ENCODE results near the gene INTS2.

INTS2 gene

DNA sequence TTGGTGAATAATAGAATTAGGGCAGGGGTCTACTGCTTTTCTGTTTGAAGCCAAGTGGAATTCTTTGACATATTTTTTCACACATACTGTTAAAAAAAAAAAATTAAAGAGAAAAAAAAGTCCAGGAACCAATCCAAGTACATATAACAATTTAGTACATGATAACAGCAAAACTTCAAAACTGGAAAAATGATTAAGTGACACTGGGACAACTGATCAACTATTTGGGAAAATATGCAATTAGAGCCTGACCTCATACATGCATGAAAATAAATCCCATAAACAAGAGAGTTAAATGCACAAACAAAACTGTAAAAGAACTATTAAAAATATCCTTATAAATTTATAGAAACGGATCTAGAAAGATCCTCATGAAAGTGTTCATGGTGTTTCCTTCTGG lies 92.2 kb downstream of the INTS2 start:
- H3K9me3 ChIP-seq (ENCODE audit: insufficient read depth, low read length, severe bottlenecking): no peaks in the 10 kb centered on the region
- TF ChIP-seq EZH2 (IDR thresholded peaks at IDR 0.05; ENCODE audit: borderline replicate concordance, low read depth, low read length, severe bottlenecking): no peak
- TF ChIP-seq, protein P1, sequence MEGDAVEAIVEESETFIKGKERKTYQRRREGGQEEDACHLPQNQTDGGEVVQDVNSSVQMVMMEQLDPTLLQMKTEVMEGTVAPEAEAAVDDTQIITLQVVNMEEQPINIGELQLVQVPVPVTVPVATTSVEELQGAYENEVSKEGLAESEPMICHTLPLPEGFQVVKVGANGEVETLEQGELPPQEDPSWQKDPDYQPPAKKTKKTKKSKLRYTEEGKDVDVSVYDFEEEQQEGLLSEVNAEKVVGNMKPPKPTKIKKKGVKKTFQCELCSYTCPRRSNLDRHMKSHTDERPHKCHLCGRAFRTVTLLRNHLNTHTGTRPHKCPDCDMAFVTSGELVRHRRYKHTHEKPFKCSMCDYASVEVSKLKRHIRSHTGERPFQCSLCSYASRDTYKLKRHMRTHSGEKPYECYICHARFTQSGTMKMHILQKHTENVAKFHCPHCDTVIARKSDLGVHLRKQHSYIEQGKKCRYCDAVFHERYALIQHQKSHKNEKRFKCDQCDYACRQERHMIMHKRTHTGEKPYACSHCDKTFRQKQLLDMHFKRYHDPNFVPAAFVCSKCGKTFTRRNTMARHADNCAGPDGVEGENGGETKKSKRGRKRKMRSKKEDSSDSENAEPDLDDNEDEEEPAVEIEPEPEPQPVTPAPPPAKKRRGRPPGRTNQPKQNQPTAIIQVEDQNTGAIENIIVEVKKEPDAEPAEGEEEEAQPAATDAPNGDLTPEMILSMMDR (IDR thresholded peaks at IDR 0.05; ENCODE audit: borderline replicate concordance, extremely low read depth, low read length, poor library complexity, severe bottlenecking): no peak

DNA sequence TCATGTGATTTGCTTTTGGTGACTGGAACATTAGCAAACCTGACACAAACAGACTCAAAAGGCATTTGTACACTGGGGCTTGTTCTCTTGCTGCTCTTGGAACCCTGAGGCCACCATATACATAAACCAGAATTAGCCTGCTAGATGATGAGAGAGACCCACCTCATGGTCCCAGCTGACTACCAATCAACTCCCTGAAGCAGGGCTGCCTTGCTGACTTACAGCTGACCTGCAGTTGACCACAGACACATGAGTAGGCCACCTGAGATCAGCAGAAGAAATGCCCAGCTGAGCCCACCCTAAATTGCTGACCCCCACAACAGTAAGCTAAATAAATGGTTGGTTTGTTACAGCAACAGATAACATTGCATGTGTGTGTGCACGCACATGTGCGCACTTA lies 93.2 kb downstream of the INTS2 start:
- TF ChIP-seq EZH2 (IDR thresholded peaks at IDR 0.05; ENCODE audit: borderline replicate concordance, low read depth, low read length, severe bottlenecking): no peak
- TF ChIP-seq, protein P1 (IDR thresholded peaks at IDR 0.05; ENCODE audit: borderline replicate concordance, extremely low read depth, low read length, poor library complexity, severe bottlenecking): no peak
- Histone ChIP-seq H2AFZ (ENCODE audit: low read depth, low read length) (no peak overlapping the region), H3K27me3 (ENCODE audit: insufficient read depth, low read length, poor library complexity) (no peaks in the 10 kb centered on the region), H3K4me1 (ENCODE audit: insufficient read depth, low read length) (no peaks in the 10 kb centered on the region), H4K20me1 (ENCODE audit: insufficient read depth, low read length) (no peaks in the 10 kb centered on the region), H3K9ac (ENCODE audit: low read depth, low read length) (no peak overlapping the region), H3K4me2 (ENCODE audit: insufficient read depth, low read length) (no peak overlapping the region), H3K9me3 (ENCODE audit: insufficient read depth, low read length, severe bottlenecking) (no peaks in the 10 kb centered on the region), H3K4me3 (ENCODE audit: low read depth in 1 of 2, low read length in 2 of 2) (no peak overlapping the region), H3K79me2 (ENCODE audit: insufficient read depth, low read length) (no peaks in the 10 kb centered on the region; the same call in 1 of the 2 replicates), H3K27ac (ENCODE audit: low read length) (no peak overlapping the region), H3K36me3 (ENCODE audit: insufficient read depth, low read length) (peaks cover 33% of the 10 kb centered on the region)
- DNase-seq (no peak), ATAC-seq (ENCODE audit: insufficient read depth, low read depth) (no peak)

More for the DNA sequence above, 92.2 kb downstream of the INTS2 start:
- no peaks in the 10 kb centered on the region for H4K20me1 ChIP-seq (ENCODE audit: insufficient read depth, low read length)
- H3K27ac ChIP-seq (ENCODE audit: low read length): no peak overlapping the region
- H3K4me1 ChIP-seq (ENCODE audit: insufficient read depth, low read length): no peaks in the 10 kb centered on the region
- no peak overlapping the region for H3K4me3 ChIP-seq (ENCODE audit: low read depth in 1 of 2, low read length in 2 of 2)
- no peaks in the 10 kb centered on the region for H3K27me3 ChIP-seq (ENCODE audit: insufficient read depth, low read length, poor library complexity)
- H3K4me2 ChIP-seq (ENCODE audit: insufficient read depth, low read length): no peak overlapping the region
- H3K36me3 ChIP-seq (ENCODE audit: insufficient read depth, low read length): peaks cover 41% of the 10 kb centered on the region
- DNase-seq (no peak), ATAC-seq (ENCODE audit: insufficient read depth, low read depth) (no peak)
- peaks cover 3% of the 10 kb centered on the region; the same call in 1 of the 2 replicates for H3K79me2 ChIP-seq (ENCODE audit: insufficient read depth, low read length)
- no peak overlapping the region for H3K9ac ChIP-seq (ENCODE audit: low read depth, low read length)
- no peak overlapping the region for H2AFZ ChIP-seq (ENCODE audit: low read depth, low read length)

DNA sequence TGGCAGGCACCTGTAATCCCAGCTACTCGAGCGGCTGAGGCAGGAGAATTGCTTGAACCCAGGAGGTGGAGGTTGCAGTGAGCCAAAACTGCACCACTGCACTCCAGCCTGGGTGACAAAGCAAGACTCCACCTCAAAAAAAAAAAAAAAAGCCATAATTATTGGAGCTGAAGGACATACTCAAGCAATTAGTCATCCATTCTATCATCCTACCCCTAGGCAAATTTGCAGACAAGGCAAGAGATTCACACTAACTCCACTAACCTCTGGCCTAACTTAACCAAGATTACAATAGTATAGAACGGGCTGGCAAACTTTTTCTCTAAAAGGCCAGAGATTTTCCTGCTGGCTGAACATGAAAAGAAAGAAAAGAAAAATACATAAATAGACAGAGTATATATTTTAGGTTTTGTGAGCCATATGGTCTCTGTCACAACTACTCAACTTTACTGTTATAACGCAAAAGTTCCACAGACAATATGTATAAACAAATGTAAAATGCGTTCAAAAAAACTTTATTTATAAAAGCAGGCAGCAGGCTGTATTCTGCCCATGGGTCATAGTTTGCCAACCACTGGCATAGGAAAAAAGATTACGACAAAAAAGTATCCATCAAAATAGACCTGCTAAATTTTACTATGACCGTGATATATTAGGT lies 94.1 kb downstream of the INTS2 start:
- no peaks in the 10 kb centered on the region for H3K4me1 ChIP-seq (ENCODE audit: insufficient read depth, low read length)
- no peaks in the 10 kb centered on the region for H4K20me1 ChIP-seq (ENCODE audit: insufficient read depth, low read length)
- peaks cover 3% of the 10 kb centered on the region; the same call in 1 of the 2 replicates for H3K79me2 ChIP-seq (ENCODE audit: insufficient read depth, low read length)
- no peak overlapping the region for H3K27ac ChIP-seq (ENCODE audit: low read length)
- no peak overlapping the region for H3K4me2 ChIP-seq (ENCODE audit: insufficient read depth, low read length)
- ATAC-seq (ENCODE audit: insufficient read depth, low read depth) (no peak), DNase-seq (no peak)
- no peaks in the 10 kb centered on the region for H3K9me3 ChIP-seq (ENCODE audit: insufficient read depth, low read length, severe bottlenecking)
- H3K4me3 ChIP-seq (ENCODE audit: low read depth in 1 of 2, low read length in 2 of 2): no peak overlapping the region
- H3K27me3 ChIP-seq (ENCODE audit: insufficient read depth, low read length, poor library complexity): no peaks in the 10 kb centered on the region
- H3K9ac ChIP-seq (ENCODE audit: low read depth, low read length): no peak overlapping the region
- no peak for TF ChIP-seq EZH2 (IDR thresholded peaks at IDR 0.05; ENCODE audit: borderline replicate concordance, low read depth, low read length, severe bottlenecking)
- TF ChIP-seq, protein P1 (IDR thresholded peaks at IDR 0.05; ENCODE audit: borderline replicate concordance, extremely low read depth, low read length, poor library complexity, severe bottlenecking): no peak
- H3K36me3 ChIP-seq (ENCODE audit: insufficient read depth, low read length): peaks cover 32% of the 10 kb centered on the region
- H2AFZ ChIP-seq (ENCODE audit: low read depth, low read length): no peak overlapping the region
